ENCODE results near the gene RFT1. TPM values are rescaled to one million over a fixed set of nuclear protein-coding genes. Genes with fewer than 3 reads are reported as not detected.

Gene RFT1
- total and polyA plus RNA-seq, 2 of the 13 experiments (the other 11 are each of a cell fraction or from before 2014, with no cell fraction given), result 23.2 to 37.0 TPM

DNA sequence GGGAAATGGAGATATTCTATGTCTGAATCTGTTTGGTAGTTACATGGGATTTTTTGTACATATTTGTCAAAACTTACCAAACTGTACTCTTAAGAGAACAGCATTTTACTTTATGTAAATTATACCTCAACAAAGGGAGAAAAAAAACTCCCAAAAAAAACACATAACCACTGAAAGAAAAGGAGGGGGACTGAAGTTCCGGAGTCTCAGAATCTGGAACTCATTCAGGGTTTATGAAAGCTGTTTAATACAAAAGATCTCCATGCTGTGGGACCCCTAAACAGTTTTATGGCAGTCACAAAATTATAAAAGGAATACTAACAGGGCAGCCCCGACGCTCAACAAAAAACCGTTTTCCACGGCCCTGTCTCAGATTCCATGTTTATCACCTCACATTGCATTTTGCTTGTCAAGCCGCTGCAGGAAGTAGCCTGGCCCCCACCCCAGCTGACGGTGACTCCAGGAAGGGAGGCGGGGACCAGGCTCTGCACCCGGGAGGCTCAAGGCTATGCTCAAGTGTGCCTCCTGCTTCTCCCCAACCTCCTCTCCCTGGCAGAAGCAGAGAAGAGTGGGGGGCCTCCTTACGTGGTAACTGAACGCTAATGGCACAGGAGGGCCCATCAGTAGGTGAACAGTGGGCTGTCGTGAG lies 29.3 kb downstream of the RFT1 start:
- DNase-seq (ENCODE audit: low spot score), result no peak
- CTCF ChIA-PET (ENCODE audit: low intra/inter-chr PET ratio, low total read pairs), result no interaction called here
- no peaks in the 10 kb centered on the region for H4K20me1 ChIP-seq (ENCODE audit: insufficient read depth, low read length)
- peaks cover 8 to 46% of the 10 kb centered on the region in 2 experiments; a peak in 4 of 5 replicates for H3K36me3 ChIP-seq (replicated peaks in 1 of 2; ENCODE audit: control insufficient read depth in 1 of 2, insufficient read depth in 2 of 2, low read length in 2 of 2)
- no peak overlapping the region for H3K9ac ChIP-seq (ENCODE audit: insufficient read depth, low read depth, low read length)
- TF ChIP-seq EHMT2 (IDR thresholded peaks at IDR 0.05; ENCODE audit: borderline replicate concordance, low read depth, low read length) (no peak), ZNF326 (CRISPR knock-in tag; IDR thresholded peaks at IDR 0.05; ENCODE audit: borderline replicate concordance) (no peak), ZNF138 (CRISPR knock-in tag; IDR thresholded peaks at IDR 0.05; ENCODE audit: low read depth) (no peak), CREB1 (IDR thresholded peaks at IDR 0.05) (no peak), CREB1 (CRISPR knock-in tag; IDR thresholded peaks at IDR 0.05) (no peak), AGO1 (IDR thresholded peaks at IDR 0.05; ENCODE audit: low read depth, low read length, poor library complexity, severe bottlenecking) (no peak)
- H3K9me3 ChIP-seq (ENCODE audit: low read length), result no peaks in the 10 kb centered on the region
- POLR2A ChIA-PET, result no interaction called here
- H3K4me3 ChIP-seq (replicated peaks in 1 of 3; ENCODE audit: insufficient read depth in 1 of 3, low read depth in 2 of 3, low read length in 3 of 3), result no peak overlapping the region
- no peak for FAIRE-seq
- no peak overlapping the region for H2AFZ ChIP-seq (ENCODE audit: low read length)
- ATAC-seq, result no peak
- H3K27me3 ChIP-seq (ENCODE audit: control insufficient read depth in 1 of 2, insufficient read depth in 2 of 2, low read length in 2 of 2), result no peaks in the 10 kb centered on the region
- no peak overlapping the region for H3K27ac ChIP-seq (ENCODE audit: extremely low read length, insufficient read depth, low read length)
- in situ Hi-C loops (cut with HindIII; ENCODE audit: extremely low pct_ligation_motif_present, low pct_unique_long_range_greater_than_20kb), result no loop called here
- BruUV-seq (replicated peaks), result no TSS peak
- peaks cover 5% of the 10 kb centered on the region; the same call in 1 of the 2 replicates for H3K4me1 ChIP-seq (ENCODE audit: insufficient read depth, low read length)
- H3K79me2 ChIP-seq (ENCODE audit: insufficient read depth, low read length), result no peaks in the 10 kb centered on the region
- 94% methylated on average over 12 of the region's 12 CpGs for WGBS (ENCODE audit: low lambda C conversion rate)
- no peak overlapping the region for H3K4me2 ChIP-seq (ENCODE audit: low read depth, low read length)
- intact Hi-C loops (cut with micrococcal nuclease; ENCODE audit: unreplicated experiment), result no loop called here

DNA sequence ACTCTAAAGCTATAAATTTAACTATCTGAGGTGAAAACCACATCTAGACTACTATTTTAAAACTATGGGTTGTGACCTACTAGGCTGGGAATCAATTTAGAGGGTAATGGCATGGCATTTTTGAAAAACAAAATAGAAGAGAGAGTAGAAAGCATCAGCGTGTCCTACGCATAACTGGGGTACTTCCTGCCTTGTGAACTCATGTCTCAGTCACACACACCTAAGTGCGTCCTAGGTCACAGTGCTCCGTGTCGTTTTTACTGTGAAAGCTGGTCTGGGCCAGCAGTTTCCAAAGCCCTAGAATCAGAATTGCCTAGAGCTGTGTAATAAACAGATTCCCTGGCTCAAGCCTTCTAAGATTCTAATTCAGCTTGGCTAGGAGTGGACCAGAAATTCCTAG lies 32.3 kb downstream of the RFT1 start:
- in situ Hi-C loops (cut with HindIII; ENCODE audit: extremely low pct_ligation_motif_present, low pct_unique_long_range_greater_than_20kb), result no loop called here
- no peak overlapping the region for H3K4me2 ChIP-seq (ENCODE audit: low read depth, low read length)
- H3K4me1 ChIP-seq (ENCODE audit: insufficient read depth, low read length), result peaks cover 31% of the 10 kb centered on the region
- no peak overlapping the region for H3K4me3 ChIP-seq (replicated peaks in 1 of 3; ENCODE audit: insufficient read depth in 1 of 3, low read depth in 2 of 3, low read length in 3 of 3)
- no peaks in the 10 kb centered on the region for H4K20me1 ChIP-seq (ENCODE audit: insufficient read depth, low read length)
- H3K27ac ChIP-seq (ENCODE audit: extremely low read length, insufficient read depth, low read length), result no peak overlapping the region
- no peaks in the 10 kb centered on the region for H3K27me3 ChIP-seq (ENCODE audit: control insufficient read depth in 1 of 2, insufficient read depth in 2 of 2, low read length in 2 of 2)
- ChIA-PET CTCF (ENCODE audit: low intra/inter-chr PET ratio, low total read pairs) (no interaction called here), POLR2A (no interaction called here)
- peaks cover 3 to 26% of the 10 kb centered on the region in 2 experiments; a peak in 2 of 5 replicates for H3K36me3 ChIP-seq (replicated peaks in 1 of 2; ENCODE audit: control insufficient read depth in 1 of 2, insufficient read depth in 2 of 2, low read length in 2 of 2)
- no peak overlapping the region for H3K9ac ChIP-seq (ENCODE audit: insufficient read depth, low read depth, low read length)
- DNase-seq (ENCODE audit: low spot score), result no peak
- no peak overlapping the region for H2AFZ ChIP-seq (ENCODE audit: low read length)
- no peak for ATAC-seq
- no peak for FAIRE-seq
- H3K9me3 ChIP-seq (ENCODE audit: low read length), result no peaks in the 10 kb centered on the region
- no peaks in the 10 kb centered on the region for H3K79me2 ChIP-seq (ENCODE audit: insufficient read depth, low read length)
- intact Hi-C loops (cut with micrococcal nuclease; ENCODE audit: unreplicated experiment), result no loop called here
- no TSS peak for BruUV-seq (replicated peaks)
- WGBS (ENCODE audit: low lambda C conversion rate), result 90% methylated on average over 5 of the region's 5 CpGs
- TF ChIP-seq ZNF34 (CRISPR knock-in tag; IDR thresholded peaks at IDR 0.05; ENCODE audit: borderline replicate concordance) (no peak), RBFOX2 (IDR thresholded peaks at IDR 0.05; ENCODE audit: low read depth, low read length) (no peak), MEF2D (CRISPR knock-in tag; IDR thresholded peaks at IDR 0.05) (no peak), MAX (IDR thresholded peaks at IDR 0.05) (no peak), SP5 (CRISPR knock-in tag; IDR thresholded peaks at IDR 0.05; ENCODE audit: borderline replicate concordance, low read depth) (no peak), KDM6A (CRISPR knock-in tag; IDR thresholded peaks at IDR 0.05; ENCODE audit: low read depth) (no peak), ZNF543 (CRISPR knock-in tag; IDR thresholded peaks at IDR 0.05) (no peak), EEA1 (CRISPR knock-in tag; IDR thresholded peaks at IDR 0.05; ENCODE audit: borderline replicate concordance) (no peak), ZNF569 (CRISPR knock-in tag; IDR thresholded peaks at IDR 0.05; ENCODE audit: borderline replicate concordance) (no peak)
- TF ChIP-seq, protein P1, sequence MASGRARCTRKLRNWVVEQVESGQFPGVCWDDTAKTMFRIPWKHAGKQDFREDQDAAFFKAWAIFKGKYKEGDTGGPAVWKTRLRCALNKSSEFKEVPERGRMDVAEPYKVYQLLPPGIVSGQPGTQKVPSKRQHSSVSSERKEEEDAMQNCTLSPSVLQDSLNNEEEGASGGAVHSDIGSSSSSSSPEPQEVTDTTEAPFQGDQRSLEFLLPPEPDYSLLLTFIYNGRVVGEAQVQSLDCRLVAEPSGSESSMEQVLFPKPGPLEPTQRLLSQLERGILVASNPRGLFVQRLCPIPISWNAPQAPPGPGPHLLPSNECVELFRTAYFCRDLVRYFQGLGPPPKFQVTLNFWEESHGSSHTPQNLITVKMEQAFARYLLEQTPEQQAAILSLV (CRISPR knock-in tag; IDR thresholded peaks at IDR 0.05; ENCODE audit: borderline replicate concordance), result no peak
